AG10803 (cell line): ENCODE data around the gene LOC128125822.

Experiments
- DNase-seq: peaks from one replicate; pipeline ENCODE4 v3.0.0; 2010; ENCODE audit warnings: low read depth
- H3K4me3 ChIP-seq: 2 replicates; pipeline ENCODE4 v1.5.1; 2011; ENCODE audit warnings: mild to moderate bottlenecking, low read length, control low read depth
- CTCF ChIP-seq: conservative IDR thresholded peaks from 2 replicates; pipeline ENCODE4 v1.5.1; 2011; ENCODE audit warnings: mild to moderate bottlenecking, low read length, control low read depth, inconsistent platforms

The LOC128125822 gene

DNA sequence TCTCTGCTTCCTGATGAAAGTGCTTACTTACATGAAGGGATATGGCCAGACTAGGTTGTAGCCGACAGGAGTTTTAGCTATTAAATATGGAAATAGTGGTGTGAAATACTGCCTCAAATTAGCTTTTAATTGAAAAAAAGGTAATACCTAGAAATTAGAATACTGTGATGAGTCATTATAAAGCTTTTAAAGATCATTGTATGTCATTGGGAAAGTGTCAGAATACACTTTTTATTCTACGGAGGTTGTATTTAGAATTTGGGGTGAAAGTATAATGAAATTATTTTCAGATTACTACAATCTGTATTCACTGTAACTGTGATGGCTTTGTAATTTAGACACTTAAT, 2.2 kb downstream of the LOC128125822 start:
- TF ChIP-seq CTCF: no peak
- no peak for DNase-seq
- H3K4me3 ChIP-seq: peak overlapping the region; percentile 83

GRCh38 chr6:63576147-63576772, 4.0 kb downstream of the LOC128125822 start:
- no peak overlapping the region for H3K4me3 ChIP-seq

DNA sequence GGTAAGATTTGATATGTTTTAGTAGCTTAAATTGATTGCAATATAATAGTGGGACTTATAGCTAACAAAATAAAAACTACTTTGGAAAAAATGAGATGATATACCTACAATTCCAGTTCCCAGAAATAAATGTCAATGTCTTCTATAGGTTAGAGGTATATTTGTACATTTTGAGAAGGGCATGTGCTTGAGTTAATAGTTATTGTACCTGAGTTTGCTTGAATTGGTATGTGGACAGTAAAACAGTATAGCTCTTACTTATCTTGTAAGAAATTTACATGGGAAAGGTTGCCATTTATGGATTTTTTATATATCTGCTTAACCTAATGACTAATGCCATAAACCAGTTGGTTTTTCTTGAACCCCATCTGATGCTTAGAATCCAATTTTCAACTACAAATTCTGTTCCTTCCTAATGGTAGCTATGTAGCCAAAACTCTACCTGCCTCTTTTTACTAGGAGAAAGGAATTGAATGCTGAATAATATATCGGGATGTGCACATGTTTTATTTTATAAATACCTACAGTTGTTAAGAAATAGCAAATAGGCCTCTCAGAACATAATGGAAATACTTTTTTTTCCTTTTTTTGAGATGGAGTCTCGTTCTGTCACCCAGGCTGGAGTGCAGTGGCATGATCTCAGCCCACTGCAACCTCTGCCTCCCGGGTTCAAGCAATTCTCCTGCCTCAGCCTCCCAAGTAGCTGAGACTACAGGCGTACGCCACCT, 4.9 kb downstream of the LOC128125822 start:
- no peak for TF ChIP-seq CTCF
- H3K4me3 ChIP-seq: no peak overlapping the region
- no peak for DNase-seq

More at GRCh38 chr6:63576147-63576772, 4.0 kb downstream of the LOC128125822 start:
- no peak for DNase-seq
- no peak for TF ChIP-seq CTCF

- no peak for DNase-seq
- TF ChIP-seq CTCF: no peak
- H3K4me3 ChIP-seq: no peak overlapping the region
These were observed 6.5 kb downstream of the LOC128125822 start for GRCh38 chr6:63578757-63579156.

DNA sequence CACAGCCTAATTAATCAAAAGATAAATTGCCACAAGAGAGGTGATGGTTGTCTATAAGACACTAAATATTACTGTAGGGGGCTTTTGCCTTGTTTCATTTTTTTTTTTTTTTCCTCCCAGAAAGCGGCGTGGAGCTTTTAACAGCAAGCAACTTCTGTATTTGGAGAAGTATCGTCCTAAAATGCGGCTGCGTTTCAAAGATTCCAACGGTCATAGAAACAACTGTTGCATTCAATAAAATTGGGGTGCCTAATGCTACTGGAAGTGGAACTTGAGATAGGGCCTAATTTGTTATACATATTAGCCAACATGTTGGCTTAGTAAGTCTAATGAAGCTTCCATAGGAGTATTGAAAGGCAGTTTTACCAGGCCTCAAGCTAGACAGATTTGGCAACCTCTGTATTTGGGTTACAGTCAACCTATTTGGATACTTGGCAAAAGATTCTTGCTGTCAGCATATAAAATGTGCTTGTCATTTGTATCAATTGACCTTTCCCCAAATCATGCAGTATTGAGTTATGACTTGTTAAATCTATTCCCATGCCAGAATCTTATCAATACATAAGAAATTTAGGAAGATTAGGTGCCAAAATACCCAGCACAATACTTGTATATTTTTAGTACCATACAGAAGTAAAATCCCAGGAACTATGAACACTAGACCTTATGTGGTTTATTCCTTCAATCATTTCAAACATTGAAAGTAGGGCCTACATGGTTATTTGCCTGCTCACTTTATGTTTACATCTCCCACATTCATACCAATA, 7.8 kb downstream of the LOC128125822 start:
- no peak for DNase-seq
- no peak overlapping the region for H3K4me3 ChIP-seq
- no peak for TF ChIP-seq CTCF

DNA sequence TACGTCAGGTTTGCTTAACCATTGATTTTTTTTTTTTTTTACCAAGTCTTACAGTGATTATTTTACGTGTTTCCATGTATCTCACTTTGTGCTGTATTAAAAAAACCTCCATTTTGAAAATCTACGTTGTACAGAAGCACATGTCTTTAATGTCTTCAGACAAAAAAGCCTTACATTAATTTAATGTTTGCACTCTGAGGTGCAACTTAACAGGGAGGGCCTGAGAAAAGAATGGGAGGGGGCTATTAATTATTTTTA, 8.4 kb downstream of the LOC128125822 start:
- no peak for TF ChIP-seq CTCF
- H3K4me3 ChIP-seq: no peak overlapping the region
- no peak for DNase-seq
